Esophagus muscularis mucosa (tissue), 4 donors: Measurements from ENCODE around the gene TXNRD3.

Source experiments
- EP300 ChIP-seq: sonication (generic); formaldehyde crosslinking; IDR thresholded peaks from one replicate; pipeline ENCODE4 v1.6.1; 2017; ENCODE audit warnings: antibody characterized with exemption
- POLR2A ChIP-seq: fragments of 450-650 bp; IDR thresholded peaks from one replicate; pipeline ENCODE4 v1.6.1; 2017; ENCODE audit warnings: antibody characterized with exemption, moderate library complexity, mild to moderate bottlenecking, low read depth
- POLR2AphosphoS5 ChIP-seq, 2 donors: sonication (generic); formaldehyde crosslinking; IDR thresholded peaks; one replicate each; pipeline ENCODE4 v1.6.1; 2017; ENCODE audit warnings: antibody characterized with exemption in 2 of 2
- TF ChIP-seq, protein P1 (sequence below), 3 experiments: fragments of 200-600 bp in 2 of 3; fragments of 450-650 bp in 1 of 3; sonication (generic) in 2 of 3; IDR thresholded peaks; one replicate each; pipeline ENCODE4 v1.5.1; 2017 to 2019; ENCODE audit warnings: antibody characterized with exemption in 3 of 3, mild to moderate bottlenecking in 2 of 3, moderate library complexity in 1 of 3

DNA sequence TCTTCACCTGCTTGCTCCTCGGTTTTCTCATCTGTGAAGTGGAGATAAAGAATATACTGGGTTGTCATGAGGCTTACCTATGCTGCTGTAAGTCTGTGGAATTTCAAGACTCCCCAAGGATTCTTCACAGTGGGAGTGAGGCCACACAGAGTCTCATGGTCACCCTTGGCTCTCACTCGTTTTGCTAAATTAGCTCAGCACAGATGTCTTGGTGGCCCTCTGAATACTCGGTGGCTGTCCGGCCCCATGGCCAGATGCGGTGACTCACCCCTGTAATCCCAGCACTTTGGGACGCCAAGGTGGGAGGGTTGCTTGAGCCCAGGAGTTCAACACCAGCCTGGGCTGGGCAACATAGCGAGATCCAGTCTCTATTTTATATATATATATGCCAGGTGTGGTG lies 44.1 kb upstream of the TXNRD3 start:
- TF ChIP-seq POLR2A: no peak
- TF ChIP-seq, protein P1, sequence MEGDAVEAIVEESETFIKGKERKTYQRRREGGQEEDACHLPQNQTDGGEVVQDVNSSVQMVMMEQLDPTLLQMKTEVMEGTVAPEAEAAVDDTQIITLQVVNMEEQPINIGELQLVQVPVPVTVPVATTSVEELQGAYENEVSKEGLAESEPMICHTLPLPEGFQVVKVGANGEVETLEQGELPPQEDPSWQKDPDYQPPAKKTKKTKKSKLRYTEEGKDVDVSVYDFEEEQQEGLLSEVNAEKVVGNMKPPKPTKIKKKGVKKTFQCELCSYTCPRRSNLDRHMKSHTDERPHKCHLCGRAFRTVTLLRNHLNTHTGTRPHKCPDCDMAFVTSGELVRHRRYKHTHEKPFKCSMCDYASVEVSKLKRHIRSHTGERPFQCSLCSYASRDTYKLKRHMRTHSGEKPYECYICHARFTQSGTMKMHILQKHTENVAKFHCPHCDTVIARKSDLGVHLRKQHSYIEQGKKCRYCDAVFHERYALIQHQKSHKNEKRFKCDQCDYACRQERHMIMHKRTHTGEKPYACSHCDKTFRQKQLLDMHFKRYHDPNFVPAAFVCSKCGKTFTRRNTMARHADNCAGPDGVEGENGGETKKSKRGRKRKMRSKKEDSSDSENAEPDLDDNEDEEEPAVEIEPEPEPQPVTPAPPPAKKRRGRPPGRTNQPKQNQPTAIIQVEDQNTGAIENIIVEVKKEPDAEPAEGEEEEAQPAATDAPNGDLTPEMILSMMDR (IDR thresholded peaks at IDR 0.05): no peak
- TF ChIP-seq POLR2AphosphoS5 (IDR thresholded peaks at IDR 0.05): no peak
- TF ChIP-seq EP300: no peak
